Aortic smooth muscle cell (primary cell): ENCODE data around the gene SOX15. TPM values are rescaled to one million over a fixed set of nuclear protein-coding genes. Genes with fewer than 3 reads are reported as not detected.

Experiments
- total RNA-seq: library from RNA; depleted of rRNA; stranded (reverse); fragments of >200 nt; gene quantifications from 2 replicates; pipeline ENCODE4 v1.2.3, GENCODE V29; 2014

The SOX15 gene
- total RNA-seq = 0.19 and 0.26 TPM in 2 replicates

DNA sequence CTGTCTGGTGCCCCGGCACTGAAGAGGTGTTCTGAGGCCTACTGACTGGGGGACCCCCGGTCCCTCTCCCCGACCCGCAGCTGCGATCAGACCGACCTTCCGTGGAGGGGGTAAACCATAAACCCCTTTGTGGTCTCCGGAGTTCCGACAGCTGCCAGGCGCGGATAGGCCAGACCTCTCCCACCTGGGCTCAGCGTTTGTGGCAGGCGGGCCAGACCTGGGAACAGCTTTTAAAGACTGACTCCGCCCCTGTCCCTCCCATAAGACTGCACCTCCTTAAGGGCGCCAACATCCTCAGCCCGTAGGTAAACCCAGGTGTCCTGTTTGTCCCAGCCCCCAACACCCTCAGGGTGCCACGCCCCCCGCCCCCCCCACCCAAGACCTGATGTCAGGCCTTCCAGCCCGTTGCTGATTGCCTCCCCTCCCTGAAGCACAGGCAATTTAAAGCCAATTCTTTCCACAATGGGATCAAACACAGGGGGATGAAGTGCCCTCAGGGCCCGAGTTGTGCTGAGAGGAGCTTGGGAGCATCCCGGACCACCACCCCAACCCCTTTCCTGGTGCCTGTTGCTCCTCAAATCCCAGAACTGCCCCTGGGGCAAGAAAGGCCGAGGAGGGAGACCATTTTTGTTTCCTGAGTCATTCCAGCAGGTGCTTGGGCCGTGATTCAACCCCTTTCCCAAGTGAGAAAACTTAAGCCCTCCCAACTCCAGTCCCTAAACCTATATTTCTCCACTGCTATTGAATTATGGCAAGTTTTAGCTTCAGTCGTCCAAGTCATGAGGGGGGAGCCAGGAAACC is at the start of gene SOX15:
Gene SOX15 (minus strand): TSS at position 204 of the 801 bp plus-strand sequence. CDS start 418 bp downstream, outside the sequence.

DNA sequence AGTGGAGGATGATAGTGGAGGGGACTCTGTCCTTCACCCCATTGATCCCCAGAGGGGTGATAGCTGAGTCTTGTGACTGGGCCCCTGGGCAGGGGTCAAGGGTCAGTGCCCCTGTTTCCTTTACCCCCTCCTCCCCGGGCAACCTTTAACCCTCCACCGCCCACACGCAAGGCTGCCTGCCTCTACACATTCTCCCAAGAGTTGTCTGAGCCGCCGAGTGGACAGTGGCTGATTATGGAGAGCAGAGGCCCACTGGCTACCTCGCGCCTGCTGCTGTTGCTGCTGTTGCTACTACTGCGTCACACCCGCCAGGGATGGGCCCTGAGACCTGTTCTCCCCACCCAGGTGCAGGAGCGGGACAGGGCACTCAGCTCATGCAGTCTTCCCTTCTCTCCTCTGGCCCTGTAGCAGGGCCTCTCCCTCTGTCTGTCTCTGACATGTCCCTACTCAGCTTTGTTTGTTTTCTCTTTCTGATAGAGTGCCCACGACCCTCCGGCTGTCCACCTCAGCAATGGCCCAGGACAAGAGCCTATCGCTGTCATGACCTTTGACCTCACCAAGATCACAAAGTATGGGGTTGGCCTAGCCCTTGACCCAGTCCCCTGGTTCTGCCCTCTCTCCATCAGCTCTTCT is 40.2 kb upstream of the SOX15 start, which contains the start of gene SHBG:
Gene SHBG (plus strand): TSS at position 197 of the 633 bp plus-strand sequence. CDS start 38 bp downstream, at position 235.

DNA sequence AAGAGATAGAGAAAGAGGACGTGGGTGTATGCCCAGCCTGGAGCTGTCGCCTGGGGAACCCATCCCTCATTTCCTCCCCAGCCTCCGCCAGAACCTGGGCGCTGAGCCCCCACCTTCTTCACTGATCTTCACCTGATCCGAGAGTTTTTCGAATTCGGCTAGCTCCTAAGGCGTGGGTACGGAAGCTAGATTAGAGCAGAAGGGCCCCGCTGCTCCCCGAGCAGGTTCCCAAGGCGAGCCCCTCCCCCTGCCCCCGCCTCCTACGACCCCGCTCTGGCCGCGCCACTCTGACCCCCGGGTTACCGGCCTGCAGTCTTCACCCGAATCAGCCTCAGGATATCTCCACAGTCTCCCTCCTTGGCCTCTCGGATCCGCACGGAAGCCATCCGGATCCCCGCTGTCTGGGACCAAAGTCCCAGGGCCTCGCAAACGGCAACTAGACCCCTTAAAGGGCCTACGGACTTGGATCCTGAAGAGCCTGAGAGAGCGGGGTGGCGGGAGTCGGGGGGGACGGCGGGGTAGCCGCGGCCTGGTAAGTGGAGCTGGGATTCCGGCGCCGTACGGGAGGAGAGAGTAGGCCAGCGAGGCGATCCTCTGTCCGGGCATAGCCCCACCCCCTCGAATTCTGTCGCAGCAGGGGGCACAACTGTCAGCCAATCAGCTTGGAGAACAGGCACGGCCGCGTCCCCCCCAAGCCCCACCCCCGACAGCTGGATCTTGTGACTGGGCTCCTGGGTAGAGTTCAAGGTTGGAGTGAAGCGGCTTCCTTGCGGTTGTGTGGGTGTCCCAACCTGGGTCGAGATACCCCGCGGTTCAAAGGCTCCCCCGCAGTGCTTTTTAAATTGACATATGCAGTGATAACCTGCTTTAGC is 37.6 kb upstream of the SOX15 start, which contains the start of gene SAT2:
Gene SAT2 (minus strand): TSS at position 572 of the 872 bp plus-strand sequence. CDS start 186 bp downstream, at position 386.

GRCh38 chr17:7614425-7615264 is 24.8 kb upstream of the SOX15 start, which contains the start of gene FXR2:
Gene FXR2 (minus strand): TSS chr17:7614897. CDS start chr17:7614532, 365 bp downstream.

GRCh38 chr17:7583253-7584109 is 6.4 kb downstream of the SOX15 start, which contains the start of gene MPDU1:
Gene MPDU1 (plus strand): TSS chr17:7583852. CDS start chr17:7583863, 11 bp downstream.

DNA sequence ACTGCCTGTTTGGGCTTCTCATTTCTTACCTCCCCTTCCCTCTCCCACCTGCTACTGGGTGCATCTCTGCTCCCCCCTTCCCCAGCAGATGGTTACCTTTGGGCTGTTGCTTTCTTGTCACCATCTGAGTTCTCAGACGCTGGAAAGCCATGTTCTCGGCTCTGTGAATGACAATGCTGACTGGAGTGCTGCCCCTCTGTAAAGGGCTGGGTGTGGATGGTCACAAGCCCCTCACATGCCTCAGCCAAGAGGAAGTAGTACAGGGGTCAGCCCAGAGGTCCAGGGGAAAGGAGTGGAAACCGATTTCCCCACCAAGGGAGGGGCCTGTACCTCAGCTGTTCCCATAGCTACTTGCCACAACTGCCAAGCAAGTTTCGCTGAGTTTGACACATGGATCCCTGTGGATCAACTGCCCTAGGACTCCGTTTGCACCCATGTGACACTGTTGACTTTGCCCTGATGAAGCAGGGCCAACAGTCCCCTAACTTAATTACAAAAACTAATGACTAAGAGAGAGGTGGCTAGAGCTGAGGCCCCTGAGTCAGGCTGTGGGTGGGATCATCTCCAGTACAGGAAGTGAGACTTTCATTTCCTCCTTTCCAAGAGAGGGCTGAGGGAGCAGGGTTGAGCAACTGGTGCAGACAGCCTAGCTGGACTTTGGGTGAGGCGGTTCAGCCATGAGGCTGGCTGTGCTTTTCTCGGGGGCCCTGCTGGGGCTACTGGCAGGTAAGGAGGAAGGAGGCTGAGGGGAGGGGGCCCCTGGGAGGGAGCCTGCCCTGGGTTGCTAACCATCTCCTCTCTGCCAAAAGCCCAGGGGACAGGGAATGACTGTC is 10.7 kb downstream of the SOX15 start, which contains the start of gene CD68:
Gene CD68 (plus strand): TSS at position 638 of the 833 bp plus-strand sequence. CDS start 40 bp downstream, at position 678.

GRCh38 chr17:7561589-7562207 is 28.2 kb downstream of the SOX15 start, which contains the start of gene SENP3:
Gene SENP3 (plus strand): TSS chr17:7561919. CDS start chr17:7563077, 1,158 bp downstream.

DNA sequence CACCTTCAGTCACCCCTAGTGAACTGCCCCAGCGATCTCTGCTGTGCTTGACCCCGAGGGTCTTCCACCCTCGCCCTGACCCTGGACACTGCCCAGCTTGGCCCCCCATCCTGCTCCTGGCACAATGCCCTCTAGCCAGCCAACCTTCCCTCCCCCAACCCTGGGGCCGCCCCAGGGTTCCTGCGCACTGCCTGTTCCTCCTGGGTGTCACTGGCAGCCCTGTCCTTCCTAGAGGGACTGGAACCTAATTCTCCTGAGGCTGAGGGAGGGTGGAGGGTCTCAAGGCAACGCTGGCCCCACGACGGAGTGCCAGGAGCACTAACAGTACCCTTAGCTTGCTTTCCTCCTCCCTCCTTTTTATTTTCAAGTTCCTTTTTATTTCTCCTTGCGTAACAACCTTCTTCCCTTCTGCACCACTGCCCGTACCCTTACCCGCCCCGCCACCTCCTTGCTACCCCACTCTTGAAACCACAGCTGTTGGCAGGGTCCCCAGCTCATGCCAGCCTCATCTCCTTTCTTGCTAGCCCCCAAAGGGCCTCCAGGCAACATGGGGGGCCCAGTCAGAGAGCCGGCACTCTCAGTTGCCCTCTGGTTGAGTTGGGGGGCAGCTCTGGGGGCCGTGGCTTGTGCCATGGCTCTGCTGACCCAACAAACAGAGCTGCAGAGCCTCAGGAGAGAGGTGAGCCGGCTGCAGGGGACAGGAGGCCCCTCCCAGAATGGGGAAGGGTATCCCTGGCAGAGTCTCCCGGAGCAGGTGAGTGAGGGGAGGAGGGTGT is 31.2 kb downstream of the SOX15 start, which contains the start of gene TNFSF13:
Gene TNFSF13 (plus strand): TSS at position 207 of the 776 bp plus-strand sequence. CDS start 290 bp downstream, at position 497.

DNA sequence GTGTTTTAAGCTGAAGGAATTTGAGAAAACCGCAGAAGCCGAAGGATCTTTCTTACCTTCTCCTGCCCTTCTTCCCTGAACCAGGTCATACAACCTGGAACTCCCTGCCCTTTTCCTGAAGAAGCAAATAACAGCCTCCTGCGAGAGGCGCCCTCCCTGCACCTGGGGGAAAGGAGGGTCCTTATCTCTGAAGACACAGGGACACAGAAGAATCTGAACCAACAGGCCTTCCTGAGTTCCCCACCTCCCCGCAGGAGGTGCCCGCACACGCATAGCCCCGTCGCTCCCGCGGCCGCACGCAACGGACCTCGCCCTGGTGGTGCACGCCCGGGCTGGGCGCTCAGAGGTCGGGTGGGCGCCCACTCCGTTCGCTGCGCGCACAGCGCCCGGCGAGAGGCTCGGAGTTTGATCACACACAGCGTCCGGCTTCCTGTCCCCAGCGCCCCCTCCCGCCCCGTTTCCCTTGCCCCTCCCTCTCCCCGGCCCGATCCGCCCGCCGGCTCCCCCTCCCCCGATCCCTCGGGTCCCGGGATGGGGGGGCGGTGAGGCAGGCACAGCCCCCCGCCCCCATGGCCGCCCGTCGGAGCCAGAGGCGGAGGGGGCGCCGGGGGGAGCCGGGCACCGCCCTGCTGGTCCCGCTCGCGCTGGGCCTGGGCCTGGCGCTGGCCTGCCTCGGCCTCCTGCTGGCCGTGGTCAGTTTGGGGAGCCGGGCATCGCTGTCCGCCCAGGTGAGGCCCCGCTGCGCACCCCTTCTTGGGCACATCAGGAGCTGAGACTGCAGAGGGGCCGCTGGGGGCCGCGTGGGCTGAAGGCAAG is 41.1 kb downstream of the SOX15 start, which contains the start of gene TNFSF12:
Gene TNFSF12 (plus strand): TSS at position 474 of the 816 bp plus-strand sequence. CDS start 96 bp downstream, at position 570.

Other genes starting within 250 kb of the SOX15 start
- 5.8 and 5.9 TPM in 2 replicates for gene KCTD11, start 237.9 kb downstream of the SOX15 start, total RNA-seq
- gene TMEM95, start 234.9 kb downstream of the SOX15 start, total RNA-seq = not detected in 2 replicates
- gene TNK1, start 209.0 kb downstream of the SOX15 start, total RNA-seq = not detected in 2 replicates
- 18.6 and 25.4 TPM in 2 replicates for gene PLSCR3, start 195.6 kb downstream of the SOX15 start, total RNA-seq
- gene TMEM256, start 186.0 kb downstream of the SOX15 start, total RNA-seq = 55.4 and 82.8 TPM in 2 replicates
- gene NLGN2, start 182.2 kb downstream of the SOX15 start, total RNA-seq = 2.5 and 6.7 TPM in 2 replicates
- not detected in 2 replicates for gene SPEM1, start 169.8 kb downstream of the SOX15 start, total RNA-seq
- gene SPEM2, start 164.5 kb downstream of the SOX15 start, total RNA-seq = not detected in 2 replicates
- gene SPEM3, start 161.2 kb downstream of the SOX15 start, total RNA-seq = not detected in 2 replicates
- 2.4 and 3.2 TPM in 2 replicates for gene TMEM102, start 154.7 kb downstream of the SOX15 start, total RNA-seq
- 0.13 and 0.19 TPM in 2 replicates for gene FGF11, start 150.6 kb downstream of the SOX15 start, total RNA-seq
- 6.6 and 7.6 TPM in 2 replicates for gene CHRNB1, start 145.0 kb downstream of the SOX15 start, total RNA-seq
- 18.2 and 23.6 TPM in 2 replicates for gene ZBTB4, start 110.5 kb downstream of the SOX15 start, total RNA-seq
- not detected in 2 replicates for gene SLC35G6, start 108.6 kb downstream of the SOX15 start, total RNA-seq
- 98.6 and 101 TPM in 2 replicates for gene POLR2A, start 105.7 kb downstream of the SOX15 start, total RNA-seq
- gene TNFSF12, start 41.0 kb downstream of the SOX15 start, total RNA-seq = 9.2 and 21.8 TPM in 2 replicates
- gene TNFSF13, start 31.3 kb downstream of the SOX15 start, total RNA-seq = 3.4 and 4.1 TPM in 2 replicates
- 55.3 and 71.7 TPM in 2 replicates for gene SENP3, start 28.2 kb downstream of the SOX15 start, total RNA-seq
- 47.7 and 75.6 TPM in 2 replicates for gene CD68, start 10.5 kb downstream of the SOX15 start, total RNA-seq
- 41.5 and 57.2 TPM in 2 replicates for gene MPDU1, start 6.2 kb downstream of the SOX15 start, total RNA-seq
- 45.9 and 56.7 TPM in 2 replicates for gene FXR2, start 24.8 kb upstream of the SOX15 start, total RNA-seq
- 45.6 and 50.5 TPM in 2 replicates for gene SAT2, start 37.7 kb upstream of the SOX15 start, total RNA-seq
- gene SHBG, start 40.0 kb upstream of the SOX15 start, total RNA-seq = 0.26 and 0.50 TPM in 2 replicates
- gene ATP1B2, start 60.8 kb upstream of the SOX15 start, total RNA-seq = under 0.01 TPM in 2 replicates
- 14.1 and 19.5 TPM in 2 replicates for gene TP53, start 97.4 kb upstream of the SOX15 start, total RNA-seq
- 3.3 and 4.9 TPM in 2 replicates for gene WRAP53, start 98.4 kb upstream of the SOX15 start, total RNA-seq
- under 0.01 and 0.12 TPM in 2 replicates for gene EFNB3, start 115.1 kb upstream of the SOX15 start, total RNA-seq
- gene DNAH2, start 127.7 kb upstream of the SOX15 start, total RNA-seq = 0.12 and 0.13 TPM in 2 replicates
- 3.6 and 3.9 TPM in 2 replicates for gene KDM6B, start 244.1 kb upstream of the SOX15 start, total RNA-seq